HUDEP-2 (cell line): ENCODE results near the gene CYP3A4.
"Not testable (repeated sequence)": the region's sequence is repeated elsewhere in the genome, so short reads cannot be mapped to it uniquely, and the experiment has no call there.

ENCODE experiments used
- DNase-seq, 76 experiments: peaks; one replicate each; lab custom pipeline; 2025; ENCODE audit not compliant: unreplicated experiment in 76 of 76; lab: John Stamatoyannopoulos, UW

CYP3A4 gene

DNA sequence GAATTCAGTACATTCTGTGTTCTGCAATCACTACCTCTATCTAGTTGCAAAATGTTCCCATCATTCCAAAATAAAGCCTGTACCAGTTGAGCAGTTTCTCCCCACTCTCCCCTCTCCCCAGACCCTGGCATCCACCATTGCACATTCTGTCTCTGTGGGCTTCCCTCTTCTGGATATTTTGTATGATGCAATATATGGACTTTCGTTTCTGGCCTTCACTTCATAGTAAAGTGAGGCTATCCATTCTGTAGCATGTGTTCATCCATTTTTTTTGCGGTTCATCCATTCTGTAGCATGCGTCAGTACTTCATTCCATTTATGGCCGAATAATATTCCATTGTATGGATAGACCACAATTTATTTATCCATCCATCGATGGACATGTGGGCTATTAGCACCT lies 9.5 kb upstream of the CYP3A4 start:
- no peak for DNase-seq

DNA sequence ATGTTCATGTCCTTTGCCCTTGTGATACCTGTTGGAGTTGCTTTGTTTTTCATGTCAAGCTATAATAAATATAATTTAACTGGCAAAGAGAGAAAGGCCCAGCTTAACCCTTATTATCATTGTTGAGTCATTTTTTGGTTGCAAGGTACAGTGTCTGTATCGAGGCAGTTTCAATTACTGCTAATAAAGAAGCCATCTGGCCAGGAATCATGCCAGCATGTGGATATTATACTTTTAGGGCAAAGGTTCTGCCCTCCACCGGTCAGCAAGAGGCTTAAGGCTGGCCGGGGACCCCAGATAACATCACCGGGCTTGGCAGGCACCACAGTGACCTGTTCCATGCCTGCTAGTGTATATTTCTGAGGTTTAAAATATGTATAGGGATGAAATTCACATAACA lies 9.0 kb upstream of the CYP3A4 start:
- no peak for DNase-seq

- DNase-seq = no peak
Observed at GRCh38 chr7:99791667-99792369, 7.8 kb upstream of the CYP3A4 start.

- DNase-seq = no peak
Observed at GRCh38 chr7:99791021-99791420, 7.0 kb upstream of the CYP3A4 start.

DNA sequence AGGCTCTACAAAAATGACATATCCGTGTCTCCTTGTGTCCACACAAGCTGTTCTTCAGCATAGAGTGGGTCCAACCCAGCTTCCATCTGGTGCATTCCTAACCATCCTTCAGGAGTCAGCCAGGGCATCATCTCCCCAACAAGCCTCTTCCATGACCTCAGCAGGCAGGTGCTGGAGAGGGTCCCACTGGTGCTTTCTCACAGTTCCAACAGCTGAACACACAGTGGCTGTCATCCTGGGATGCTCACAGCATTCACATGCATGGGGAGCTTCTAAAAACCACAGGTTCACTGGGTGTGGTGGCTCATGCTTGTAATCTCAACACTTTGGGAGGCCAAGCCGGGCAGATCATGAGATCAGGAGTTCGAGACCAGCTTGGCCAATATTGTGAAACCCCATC lies 6.4 kb upstream of the CYP3A4 start:
- DNase-seq = no peak

DNA sequence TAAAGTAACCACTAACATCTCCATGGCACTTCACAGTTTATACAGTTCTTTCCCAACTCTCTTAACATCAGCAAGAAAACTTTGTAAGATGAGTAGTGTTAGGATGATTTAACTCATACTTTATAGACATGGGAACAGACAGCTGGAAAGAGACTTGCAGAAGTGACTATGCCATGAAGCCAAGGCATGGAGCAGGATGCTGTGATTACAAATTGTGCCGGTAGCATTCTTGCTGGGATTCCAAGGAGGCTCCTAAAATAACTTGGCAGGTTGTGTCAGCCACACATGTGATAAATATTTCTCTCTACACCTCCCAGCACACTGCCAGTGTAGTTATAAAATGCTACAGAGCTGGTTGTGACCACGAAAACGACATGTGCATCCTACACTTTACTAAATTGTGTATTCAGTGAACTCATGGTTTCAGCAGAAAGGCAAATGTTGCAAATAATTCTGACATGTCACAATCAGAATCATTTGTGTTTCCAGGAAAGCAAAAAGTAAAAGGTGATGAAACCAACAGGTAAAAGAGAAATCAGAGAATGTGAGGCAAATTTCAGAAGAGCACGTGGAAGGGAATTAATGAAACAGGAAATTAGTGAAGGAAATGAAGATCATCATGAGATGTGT lies 5.6 kb upstream of the CYP3A4 start:
- DNase-seq = no peak

DNA sequence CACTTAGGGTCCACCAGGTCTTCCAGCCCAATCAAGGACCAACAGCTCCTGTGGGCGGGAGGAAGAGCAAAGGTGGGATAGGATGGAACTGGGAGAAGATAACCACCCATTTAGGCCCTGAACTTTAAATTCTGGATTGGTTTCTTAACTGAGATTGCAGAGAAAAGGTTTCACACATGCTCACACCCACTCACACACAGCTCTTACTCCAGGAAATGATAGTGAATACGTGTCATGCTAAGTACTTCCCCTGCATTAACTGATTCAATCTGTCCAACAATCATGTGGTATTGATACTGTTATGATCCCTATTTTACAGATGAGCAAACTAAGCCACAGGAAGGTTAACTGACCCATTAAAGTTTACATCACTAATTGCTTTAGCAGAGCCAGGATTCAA lies 4.6 kb upstream of the CYP3A4 start:
- no peak for DNase-seq

DNA sequence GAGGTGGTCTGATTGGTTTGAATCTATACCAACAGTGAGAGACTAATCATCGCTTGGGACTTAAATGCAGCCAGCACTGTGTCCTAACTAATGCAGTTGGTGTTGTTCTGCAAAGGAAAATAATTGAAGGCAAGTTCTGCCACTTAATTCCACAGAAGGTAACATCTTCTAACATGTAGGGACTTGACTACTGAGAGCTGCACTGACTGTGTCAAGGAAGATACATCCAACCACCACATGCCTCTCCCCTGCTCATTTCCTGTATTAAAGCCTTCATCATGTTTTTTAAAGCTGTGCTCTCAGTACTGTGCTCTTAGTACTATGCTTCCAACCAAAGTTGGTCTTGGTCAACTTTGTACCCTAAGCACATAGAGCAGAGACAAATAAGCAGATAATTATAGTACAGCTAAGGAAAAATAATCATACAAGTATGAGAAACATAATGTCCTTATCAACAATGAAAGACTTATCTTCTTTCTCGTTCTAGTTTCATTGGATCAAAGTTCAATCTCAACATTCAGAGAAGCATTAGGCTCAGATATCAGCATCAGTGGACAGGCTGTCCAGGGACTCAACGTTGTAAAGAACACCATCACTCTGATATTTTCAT lies 2.8 kb upstream of the CYP3A4 start:
- DNase-seq = no peak

DNA sequence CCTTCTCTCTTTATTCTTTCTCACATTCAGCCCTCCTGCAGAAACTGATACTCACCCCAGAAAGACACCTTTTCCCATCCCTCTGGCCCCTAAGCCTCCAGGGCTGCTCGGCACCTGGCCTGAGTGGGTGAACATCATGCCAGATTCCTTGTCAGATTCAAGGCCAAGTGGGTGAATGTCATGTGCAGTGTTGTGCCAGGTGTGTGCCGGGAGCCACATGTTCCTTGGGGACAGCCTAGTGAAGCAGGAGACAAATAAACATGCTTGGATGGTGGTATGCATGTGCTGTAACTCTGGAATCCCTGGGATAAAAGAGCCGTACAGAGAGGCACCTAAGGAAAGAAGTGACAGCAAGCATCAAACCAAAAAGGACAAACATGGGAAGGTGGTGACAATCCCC lies 1.7 kb upstream of the CYP3A4 start:
- DNase-seq = not testable (repeated sequence)

DNA sequence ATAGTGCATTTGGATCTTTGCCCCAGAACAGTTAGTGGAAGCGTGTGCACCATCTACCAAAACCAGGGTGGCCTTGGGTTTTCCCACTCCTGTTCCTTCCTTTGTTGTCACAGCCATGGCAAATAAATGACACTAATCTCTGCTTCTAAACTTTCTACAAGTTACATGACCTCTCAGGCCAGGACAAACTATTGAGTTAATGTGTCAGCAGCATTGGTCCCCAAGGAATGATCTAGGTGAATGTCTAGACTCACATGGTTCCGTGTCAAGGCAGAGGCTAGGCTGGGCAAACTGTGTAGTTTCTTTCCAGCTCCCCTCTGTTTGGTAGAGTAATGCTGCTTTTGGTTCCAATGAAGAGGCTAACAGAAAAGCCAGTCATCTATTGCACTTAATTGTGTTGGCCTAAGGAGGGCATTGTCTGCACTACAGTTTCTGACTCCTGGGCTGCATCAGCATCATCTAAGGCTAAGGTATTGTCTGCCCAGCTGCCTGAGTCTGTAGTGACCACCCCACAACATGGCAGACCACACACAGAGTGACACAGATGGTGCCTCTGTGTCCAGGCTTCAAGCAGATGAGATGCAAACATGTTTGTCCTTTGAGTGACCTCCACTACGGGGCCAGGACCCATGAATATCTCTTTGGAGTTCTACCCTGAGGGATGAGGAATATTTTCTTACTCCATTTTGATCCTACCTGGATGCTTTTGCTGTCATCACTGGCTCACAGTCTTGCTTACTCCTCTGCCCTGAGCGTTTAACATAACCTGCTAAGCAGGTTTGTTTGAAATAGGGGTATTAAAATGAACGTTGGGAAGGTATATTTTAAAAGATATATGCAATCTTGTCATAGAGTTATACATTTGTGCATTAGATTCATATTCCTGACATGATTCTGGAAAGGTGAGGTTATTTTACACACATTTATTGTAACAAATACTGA lies 1.7 kb downstream of the CYP3A4 start:
- no peak for DNase-seq

DNA sequence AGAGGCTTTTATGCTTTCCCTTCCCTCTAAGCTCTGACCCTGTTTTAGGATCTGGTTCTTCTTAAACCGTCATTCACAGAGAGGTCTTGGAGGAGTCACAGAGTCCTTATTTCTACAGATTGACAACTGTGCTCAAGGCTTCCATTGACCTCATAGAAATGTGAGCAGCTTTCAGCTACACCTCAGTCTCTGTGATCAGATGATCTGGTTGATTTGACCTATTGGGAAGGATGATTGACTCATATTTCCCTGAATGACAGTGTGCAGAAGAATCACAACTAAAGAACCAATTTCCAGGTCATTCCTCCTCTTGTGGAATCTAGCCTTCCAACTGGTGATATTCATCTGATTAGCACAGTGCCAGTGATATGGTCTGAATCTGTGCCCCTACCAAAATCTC lies 3.4 kb downstream of the CYP3A4 start:
- no peak for DNase-seq

DNA sequence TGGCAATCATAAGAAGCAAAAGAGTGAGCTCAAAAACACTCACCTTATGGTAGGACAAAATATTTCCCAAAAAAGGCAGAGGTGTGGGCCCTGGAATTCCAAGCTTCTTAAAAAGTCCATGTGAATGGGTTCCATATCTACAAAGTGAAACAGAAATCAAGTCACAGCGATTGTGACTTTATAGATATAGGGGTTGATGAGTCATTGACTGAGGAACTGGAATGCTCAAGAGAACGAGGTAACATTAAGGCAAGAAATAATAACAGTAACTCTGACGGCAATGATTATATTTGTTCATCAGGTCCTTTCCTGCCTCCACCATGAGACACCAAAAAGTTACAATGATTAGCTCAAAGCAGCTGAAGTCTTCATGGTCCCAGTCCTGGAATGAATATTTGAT lies 4.0 kb downstream of the CYP3A4 start:
- no peak for DNase-seq

DNA sequence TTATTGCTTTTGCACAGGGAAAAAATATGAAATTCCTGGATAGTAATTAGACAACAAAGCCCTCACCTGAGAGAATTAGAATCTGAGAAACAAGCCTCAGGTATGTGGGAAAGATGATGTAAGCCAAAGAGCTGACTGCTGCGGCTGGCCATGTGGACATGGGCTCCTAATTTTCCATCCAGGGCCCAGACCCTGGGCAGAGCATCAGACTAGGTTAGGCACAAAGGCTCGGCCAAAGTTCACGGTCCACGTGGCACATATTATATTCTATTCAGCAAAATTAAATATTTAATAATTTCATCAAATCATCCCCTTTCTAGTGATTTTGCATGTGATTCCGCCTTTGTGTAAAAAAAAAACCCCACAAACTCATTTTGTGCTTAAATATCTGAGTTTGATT lies 5.1 kb downstream of the CYP3A4 start:
- no peak for DNase-seq

DNA sequence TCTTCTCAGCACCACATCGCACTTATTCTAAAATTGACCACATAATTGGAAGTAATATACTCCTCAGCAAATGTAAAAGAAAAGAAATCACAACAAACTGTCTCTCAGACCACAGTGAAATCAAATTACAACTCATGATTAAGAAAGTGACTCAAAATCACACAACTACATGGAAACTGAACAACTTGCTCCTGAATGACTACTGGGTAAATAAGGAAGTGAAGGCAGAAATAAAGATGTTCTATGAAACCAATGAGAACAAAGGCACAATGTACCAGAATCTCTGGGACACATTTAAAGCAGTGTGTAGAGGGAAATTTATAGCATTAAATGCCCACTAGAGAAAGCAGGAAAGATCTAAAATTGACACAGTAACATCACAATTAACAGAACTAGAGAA lies 10.6 kb downstream of the CYP3A4 start:
- DNase-seq = not testable (repeated sequence)

GRCh38 chr7:99772565-99772964 lies 11.4 kb downstream of the CYP3A4 start:
- DNase-seq = no peak

DNA sequence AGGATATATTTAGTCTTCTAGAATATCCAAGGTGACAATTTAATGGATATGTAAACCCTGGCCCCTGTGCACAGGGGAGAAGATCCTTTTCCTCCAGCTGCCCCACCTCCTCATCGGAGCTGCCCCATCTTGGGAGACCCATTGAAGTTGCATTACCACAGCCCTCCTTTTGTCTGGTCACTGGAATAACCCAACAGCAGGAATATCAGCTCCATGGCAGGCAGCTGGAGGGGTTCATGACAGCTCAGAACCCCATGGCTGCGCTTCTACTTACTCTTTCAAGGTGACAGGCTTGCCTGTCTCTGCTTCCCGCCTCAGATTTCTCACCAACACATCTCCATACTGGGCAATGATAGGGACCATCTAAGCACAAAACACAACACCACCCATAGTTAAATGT lies 14.5 kb downstream of the CYP3A4 start:
- not testable (repeated sequence) for DNase-seq

DNA sequence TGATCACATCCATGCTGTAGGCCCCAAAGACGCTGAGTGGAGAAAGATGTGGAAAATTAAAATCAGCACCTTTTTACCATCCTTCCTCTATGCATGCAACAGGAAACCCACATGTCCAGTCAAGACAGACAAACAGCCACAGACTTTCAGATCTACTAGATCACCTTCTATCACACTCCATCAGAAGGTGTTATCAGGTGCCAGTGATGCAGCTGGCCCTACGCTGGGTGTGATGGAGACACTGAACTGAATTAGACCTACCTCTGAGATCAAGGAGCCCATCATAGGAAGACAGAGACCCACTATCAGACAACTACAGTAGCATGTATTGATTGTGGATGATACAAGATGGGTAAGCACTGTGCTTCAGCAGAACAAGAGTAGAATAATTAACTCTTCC lies 15.5 kb downstream of the CYP3A4 start:
- no peak for DNase-seq

DNA sequence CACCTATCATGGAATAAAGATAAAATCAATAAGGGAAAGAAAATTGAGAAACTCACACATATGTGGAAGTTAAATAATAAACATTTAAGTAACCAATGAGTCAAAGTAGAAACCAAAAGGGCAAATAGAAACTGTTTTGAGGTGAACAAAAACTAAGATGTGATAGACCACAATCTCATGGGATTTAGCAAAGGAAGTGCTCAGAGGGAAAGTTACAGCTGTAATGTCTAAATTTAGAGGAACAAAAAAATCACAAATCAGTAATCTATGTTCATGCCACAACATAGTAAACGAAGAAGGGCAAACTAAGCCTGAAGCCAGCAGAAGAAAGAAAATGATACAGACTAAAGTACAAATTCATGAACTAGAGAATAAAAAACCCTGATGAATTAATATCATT lies 16.3 kb downstream of the CYP3A4 start:
- DNase-seq = no peak

DNA sequence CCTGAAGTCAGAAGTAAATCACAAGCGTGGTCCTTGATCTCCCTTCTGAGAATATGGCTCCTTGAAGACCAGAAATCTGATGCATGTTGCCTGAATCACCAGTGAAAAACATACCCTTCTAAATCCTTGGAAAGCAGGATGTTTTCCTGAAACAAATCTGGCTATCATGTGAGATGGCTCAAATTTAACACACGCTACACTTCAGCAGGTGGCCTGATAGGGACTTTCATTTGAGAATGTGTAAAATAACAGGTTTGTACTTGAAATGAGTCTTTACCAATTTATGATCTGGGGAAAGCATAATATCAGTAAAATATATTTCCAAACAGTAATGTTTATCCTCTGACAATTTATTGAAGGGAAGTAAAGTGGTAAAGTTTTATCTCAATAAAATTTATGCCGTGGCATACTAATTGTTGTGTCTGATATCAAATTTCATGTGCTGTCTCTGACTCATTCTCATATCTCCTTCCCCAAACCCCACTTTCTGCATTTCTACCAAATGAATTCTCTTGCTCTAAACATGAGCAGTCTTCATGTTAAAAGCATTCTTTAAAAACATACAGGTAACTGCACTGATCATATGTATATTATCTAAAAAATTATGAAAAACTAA lies 17.4 kb downstream of the CYP3A4 start:
- DNase-seq = no peak

DNA sequence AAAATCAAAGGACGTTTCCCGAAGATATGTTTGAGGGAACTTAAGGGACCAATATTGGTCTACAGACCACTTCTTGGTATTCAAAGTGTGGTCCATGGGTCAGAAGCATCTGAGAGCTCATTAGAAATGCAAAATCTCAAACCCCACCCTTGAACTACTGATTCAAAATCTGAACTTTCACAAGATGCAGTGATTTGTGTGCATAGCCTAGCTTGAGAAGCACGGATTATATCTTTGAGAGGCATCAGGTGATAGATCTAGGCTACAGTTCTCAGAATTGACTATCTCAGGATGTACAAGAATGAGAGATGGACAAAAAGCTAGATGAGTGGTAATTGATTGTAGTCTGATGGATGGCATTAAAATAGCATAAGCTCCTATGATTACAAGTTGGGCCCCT lies 19.5 kb downstream of the CYP3A4 start:
- DNase-seq = no peak
